Measurements from ENCODE around the gene HIVEP2.

Gene HIVEP2

DNA sequence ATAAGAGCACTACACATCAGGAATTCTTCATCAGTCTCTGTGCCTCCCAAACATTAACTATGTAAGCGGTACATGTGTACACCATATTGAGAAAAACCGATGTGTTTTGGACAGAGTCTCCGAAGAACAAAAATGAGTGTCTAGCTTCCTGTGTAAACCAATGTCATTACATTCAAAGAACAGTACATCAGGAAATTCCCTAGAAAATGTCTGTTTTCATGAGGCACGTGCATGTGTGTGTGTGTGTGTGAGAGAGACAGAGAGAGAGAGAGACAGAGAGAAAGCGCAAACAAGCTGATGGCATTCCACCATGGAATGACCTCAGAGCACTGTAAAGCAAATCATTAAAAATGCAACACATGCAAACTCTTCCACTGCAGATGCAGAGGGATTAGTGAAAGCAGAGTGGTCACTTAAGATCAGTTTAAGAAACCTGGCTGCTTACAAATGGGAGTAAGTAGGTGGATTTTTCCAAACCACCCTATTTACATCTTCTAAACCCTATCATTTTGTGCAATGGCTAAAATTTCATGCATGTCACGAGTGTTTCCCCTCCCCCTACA, 133.9 kb downstream of the HIVEP2 start:
- DNase-seq: no peak

DNA sequence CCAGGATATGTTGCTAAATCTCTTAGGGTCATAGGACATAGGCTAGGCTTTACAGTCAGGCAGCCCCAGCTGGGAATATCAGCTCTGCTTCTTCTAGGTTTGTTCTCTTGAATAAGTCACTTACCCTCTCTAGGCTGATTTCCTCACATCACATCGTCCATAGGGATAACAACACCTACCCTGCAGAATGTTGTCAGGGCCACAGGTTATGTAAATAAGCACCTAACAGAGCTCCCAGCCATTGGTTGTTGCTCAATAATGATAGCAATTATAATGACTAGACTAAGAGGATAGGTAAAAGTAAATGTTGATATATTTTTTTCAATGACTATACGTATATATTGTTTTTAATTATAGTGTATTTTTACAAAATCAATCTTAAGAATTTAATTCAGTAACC, 135.0 kb downstream of the HIVEP2 start:
- no peak for DNase-seq

DNA sequence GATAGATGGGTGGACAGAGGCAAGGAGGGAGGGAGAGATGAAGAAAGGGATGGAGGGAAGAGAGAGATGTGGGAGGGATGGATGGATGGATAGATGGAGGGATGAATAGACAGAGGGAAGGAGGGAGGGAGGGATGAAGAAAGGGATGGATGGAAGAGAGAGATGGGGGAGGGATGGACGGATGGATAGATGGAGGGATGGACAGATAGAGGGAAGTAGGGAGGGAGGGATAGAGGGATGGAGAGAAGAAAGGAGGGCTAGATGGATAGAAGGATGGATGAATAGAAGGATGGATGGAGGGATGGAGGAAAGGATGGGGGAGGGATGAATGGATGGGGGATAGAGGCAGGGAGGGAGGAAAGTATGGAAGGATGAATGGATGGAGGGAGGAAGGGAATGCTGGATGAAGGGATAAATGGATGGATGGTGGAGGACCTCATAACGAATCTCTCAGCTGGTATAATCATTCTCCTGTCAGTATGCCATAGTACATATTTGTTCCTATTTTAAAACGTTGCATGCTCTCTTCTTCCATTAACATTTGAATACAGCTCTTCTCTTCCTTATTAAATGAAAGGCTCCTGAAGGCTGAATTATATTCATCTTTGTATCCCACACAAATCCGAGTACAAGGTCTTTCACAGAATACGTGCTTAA, 136.4 kb downstream of the HIVEP2 start:
- no peak for DNase-seq

DNA sequence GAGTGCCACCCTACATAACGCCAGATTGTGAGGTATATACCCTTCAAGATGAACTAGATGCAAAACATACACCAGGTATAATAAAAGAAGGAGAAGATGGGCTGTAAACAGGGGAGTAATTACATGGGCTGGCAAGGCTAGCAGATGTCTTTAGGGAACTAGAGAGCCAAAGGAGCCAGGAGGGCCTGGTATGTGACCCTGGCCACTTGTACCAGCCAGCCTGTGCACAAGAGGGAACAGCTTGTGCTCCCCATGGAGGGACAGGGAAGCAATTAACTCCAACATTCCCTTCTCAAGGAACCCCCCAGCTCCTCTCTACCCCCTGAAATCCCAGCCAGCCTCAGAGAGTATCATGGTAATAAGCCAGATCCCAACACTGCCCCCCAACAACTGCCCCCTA, 139.9 kb downstream of the HIVEP2 start:
- DNase-seq: no peak

- DNase-seq: no peak
These were observed 140.5 kb downstream of the HIVEP2 start for GRCh38 chr6:142804490-142804889.

- no peak for DNase-seq
These were observed 141.4 kb downstream of the HIVEP2 start for GRCh38 chr6:142803495-142804058.

DNA sequence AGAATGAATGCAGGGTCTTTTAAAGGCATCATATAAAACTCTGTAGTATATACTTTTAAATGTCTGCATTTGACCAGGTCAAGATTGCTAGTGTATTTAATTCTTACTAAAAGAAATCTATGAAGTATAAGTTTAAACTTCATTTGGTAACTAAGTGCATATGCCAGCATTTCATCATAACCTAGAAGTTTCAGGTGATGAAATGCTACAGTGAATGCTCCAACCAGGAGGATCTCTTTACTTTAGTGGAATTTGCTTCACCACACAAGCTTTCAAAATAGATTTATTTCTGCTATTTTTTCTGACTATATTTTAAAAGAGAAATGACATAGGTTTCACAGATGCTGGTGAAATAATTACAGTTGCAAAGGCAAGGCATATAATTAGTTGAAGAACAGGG, 141.9 kb downstream of the HIVEP2 start:
- no peak for DNase-seq

DNA sequence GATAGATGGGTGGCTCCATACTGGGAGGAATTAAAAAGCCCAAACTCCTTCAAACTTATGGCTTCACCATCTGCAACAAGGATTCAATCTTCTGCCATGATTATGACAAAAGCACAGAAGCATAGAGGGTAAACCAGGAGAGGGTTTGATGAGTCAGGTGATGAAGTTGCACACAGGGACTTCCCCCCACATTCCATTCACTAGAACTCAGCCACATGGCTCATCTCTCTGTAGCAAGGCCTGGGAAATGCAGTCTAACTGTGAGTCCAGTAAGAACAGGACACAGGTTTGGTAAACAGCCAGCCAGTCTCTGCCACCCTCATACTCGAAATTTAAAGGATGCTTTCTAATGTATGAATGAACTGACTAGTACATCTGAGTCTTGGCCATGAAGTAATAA, 142.9 kb downstream of the HIVEP2 start:
- peak; percentile 33 for DNase-seq

GRCh38 chr6:142800240-142800639, 144.7 kb downstream of the HIVEP2 start:
- no peak for DNase-seq

DNA sequence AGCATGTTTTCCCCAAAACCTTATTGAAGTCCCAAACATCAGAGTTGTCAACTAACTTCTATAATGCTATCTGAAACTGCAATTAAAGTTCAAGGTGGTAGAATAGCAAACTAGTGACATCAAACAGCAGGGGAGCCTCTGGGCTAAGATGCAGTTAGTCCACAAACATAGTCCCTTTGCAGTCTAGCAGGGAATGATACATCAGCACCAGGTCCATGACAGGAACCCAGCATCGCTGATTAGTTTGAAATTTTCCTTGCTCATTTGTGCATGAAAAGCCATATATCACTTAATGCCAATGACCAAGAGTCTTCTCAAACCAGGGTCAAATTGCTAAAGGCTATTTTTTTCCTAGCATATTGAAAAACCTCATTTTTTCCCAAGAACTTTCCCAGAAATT, 145.3 kb downstream of the HIVEP2 start:
- DNase-seq: no peak

DNA sequence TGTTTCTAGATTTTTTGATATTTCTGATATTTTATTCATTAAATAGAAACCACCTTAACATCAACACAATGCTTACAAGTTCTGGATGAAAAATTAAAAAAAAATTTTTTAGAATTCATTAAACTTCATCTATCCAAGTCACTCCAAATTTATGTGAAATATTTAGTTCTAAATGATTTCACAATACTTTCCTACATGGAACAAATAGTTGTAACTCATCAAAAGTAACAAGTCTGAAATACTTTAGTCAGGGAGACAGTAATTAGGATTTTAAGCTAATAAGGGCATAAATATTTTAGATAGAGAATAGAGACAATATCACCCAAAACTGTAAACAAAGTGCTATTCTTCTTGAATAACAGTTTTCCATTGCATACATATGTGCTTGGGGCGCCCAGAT, 147.8 kb downstream of the HIVEP2 start:
- no peak for DNase-seq

DNA sequence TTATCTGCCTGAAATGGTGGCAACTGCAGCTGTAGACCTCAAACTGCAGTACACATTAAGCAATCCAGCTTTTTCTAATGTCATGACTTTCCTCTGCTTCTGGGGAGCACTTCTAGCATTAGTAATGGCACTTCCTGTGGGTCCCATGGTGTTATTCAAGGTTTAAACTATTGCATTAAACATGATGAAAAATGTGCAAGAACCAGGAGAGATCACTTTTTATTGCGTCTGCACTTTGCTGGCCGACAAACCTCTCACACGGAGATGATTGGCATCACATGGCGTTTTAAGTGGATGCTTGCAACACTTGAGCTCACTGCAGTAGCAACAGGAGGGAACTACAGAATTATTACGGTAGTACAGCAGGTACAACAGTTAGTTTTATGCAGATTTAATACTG, 148.4 kb downstream of the HIVEP2 start:
- DNase-seq: no peak

- DNase-seq: no peak
These were observed 149.0 kb downstream of the HIVEP2 start for GRCh38 chr6:142796024-142796423.

GRCh38 chr6:142794424-142794823, 150.6 kb downstream of the HIVEP2 start:
- DNase-seq: no peak

DNA sequence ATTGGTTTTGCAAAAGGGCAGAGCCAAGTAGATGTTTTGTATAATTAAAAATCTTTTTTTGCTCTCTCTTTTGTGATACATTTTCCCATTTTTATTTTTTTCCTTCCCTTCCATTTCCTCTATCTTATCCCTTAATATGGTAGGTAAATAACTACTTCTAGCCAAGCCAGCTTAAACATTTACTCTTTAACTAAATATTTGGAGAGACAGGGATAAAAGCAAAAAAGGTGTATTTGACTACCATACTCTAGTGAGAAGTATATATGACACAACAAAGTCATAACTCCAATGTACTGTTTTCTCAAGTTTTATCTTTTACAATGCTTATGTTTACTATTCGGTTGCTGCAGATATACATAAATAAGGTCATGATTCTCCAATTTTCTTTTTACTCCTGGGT, 154.7 kb downstream of the HIVEP2 start:
- DNase-seq: no peak

GRCh38 chr6:142787422-142787821, 157.6 kb downstream of the HIVEP2 start:
- DNase-seq: no peak

- DNase-seq: no peak
These were observed 158.5 kb downstream of the HIVEP2 start for GRCh38 chr6:142786476-142786875.

DNA sequence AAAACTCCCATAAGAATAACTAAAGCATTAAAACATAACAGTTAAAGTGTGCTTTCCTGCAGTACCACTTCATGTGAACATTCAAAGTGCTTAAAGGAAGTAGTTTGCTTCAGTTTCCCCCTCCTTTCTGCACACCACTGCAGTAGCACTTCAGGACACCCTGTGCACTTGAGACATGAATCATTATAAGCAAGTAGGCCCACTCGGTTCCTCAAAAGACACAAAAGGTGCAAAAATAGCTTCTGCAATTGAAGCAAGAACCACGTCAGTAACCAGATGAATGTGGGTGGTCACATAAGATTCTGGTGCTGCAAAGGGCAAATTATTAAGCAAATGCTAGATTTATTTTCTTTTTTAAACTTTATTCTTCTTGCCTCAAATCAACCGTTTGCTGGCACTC, 160.6 kb downstream of the HIVEP2 start:
- DNase-seq: no peak

DNA sequence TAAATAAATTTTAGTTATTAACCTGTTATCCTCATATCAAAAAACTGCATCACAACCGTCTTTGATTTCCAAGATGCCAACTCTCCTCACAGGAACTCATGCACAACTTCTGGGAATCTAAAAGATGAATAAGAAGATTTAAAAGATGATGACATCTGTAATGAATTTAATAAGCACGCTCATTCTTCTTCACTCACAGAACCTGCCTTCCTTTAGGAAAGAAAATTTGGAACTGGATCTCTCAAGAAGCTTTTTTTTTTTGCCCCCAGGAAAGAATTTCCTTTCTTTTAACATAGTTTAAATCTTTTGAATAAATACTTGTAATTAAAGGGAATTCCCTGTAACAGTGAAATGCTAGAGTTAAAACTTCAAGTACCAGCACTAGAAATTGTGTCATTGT, 161.5 kb downstream of the HIVEP2 start:
- no peak for DNase-seq

GRCh38 chr6:142781129-142781528, 163.8 kb downstream of the HIVEP2 start:
- no peak for DNase-seq

- DNase-seq: no peak
These were observed 170.9 kb downstream of the HIVEP2 start for GRCh38 chr6:142773859-142774648.

DNA sequence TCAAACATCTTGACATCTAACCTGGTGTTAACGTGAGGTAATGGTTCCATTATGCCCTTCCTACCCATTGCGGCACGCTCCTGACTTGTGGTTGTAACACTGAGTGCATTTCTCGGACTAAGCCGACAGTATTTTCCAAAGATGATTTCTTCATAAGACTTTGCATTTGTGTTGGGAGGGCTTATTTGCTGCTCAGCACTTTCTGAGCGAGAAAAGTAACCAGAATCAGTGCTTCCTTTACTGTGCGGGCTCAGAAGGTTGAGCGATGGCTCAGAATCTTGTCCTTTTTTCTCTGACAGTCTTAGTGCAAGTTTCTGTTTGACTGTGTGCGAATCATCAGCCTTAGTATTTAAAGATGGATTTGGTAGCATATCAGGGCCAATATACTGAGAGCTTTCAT, 171.7 kb downstream of the HIVEP2 start:
- peak; percentile 29 for DNase-seq

- no peak for DNase-seq
These were observed 173.8 kb downstream of the HIVEP2 start for GRCh38 chr6:142771162-142771561.

DNA sequence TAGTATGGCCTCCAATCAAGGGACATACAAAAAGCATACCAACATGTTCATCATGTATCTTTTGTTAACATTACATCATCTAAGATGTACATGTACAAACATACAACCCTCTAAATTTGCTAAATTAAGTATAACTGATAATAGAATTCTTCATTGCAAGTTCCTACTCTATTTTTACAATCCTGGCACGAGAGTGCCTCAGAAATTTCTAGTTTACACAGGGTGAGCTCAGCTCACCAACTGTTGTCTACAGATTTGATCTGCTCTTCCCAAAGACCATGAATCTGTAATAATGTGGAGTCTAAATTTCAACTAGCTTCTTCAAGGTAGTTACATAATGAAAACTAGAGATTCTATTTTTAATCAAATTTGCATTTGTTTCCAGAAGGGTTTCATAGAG, 179.7 kb downstream of the HIVEP2 start:
- DNase-seq: no peak

All from activated naive CD4-positive, alpha-beta T cell treated with anti-CD3 and anti-CD28 coated beads, Interleukin-2, amount 50 U/mL, for 16 hours (primary cell).